Measurements from ENCODE around the gene GRM8. TPM values are rescaled to one million over a fixed set of nuclear protein-coding genes. Genes with fewer than 3 reads are reported as not detected.

Gene GRM8
- total RNA-seq, 1 experiment from 2014 or later, result not detected

DNA sequence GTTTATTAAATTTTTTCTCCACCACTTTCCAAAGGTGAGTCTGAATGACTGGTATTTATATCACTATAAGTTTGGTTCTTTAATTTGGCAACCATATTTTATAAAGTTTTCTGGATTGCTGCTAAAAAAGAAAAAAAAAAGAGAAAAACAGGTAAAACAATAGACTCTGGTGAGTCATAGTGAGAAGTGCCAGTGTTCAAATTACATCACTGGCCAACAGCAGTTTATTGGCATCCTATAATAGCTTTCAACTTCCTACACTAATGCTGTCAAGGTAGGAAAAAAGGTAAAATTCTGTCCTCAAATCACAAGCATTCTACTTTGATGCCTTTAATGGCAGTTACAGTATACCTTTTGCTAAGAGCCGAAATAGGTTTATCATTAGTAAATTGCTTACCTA lies 808.8 kb downstream of the GRM8 start:
- Histone ChIP-seq H4K20me1 (ENCODE audit: insufficient read depth, low read depth, low read length) (no peaks in the 10 kb centered on the region), H3K4me1 (ENCODE audit: low read length) (no peaks in the 10 kb centered on the region), H3K36me3 (ENCODE audit: insufficient read depth, low read length) (no peaks in the 10 kb centered on the region), H3K27me3 (ENCODE audit: low read length) (no peaks in the 10 kb centered on the region), H3K79me2 (ENCODE audit: low read length) (no peaks in the 10 kb centered on the region), H2AFZ (ENCODE audit: low read length) (no peak overlapping the region), H3K4me3 (ENCODE audit: low read length) (no peak overlapping the region), H3K27ac (ENCODE audit: low read length) (no peak overlapping the region), H3K9me2 (replicated peaks; ENCODE audit: insufficient read depth, low read length) (no peaks in the 10 kb centered on the region), H3K9me3 (ENCODE audit: low read length) (peaks cover 5% of the 10 kb centered on the region; the same call in 1 of the 2 replicates), H3K9ac (ENCODE audit: low read length) (no peak overlapping the region), H3K4me2 (ENCODE audit: low read depth, low read length, poor library complexity, severe bottlenecking) (no peak overlapping the region)
- DNase-seq, result no peak

- Histone ChIP-seq H3K36me3 (ENCODE audit: insufficient read depth, low read length) (no peaks in the 10 kb centered on the region), H3K79me2 (ENCODE audit: low read length) (no peaks in the 10 kb centered on the region), H3K9ac (ENCODE audit: low read length) (no peak overlapping the region), H3K9me2 (replicated peaks; ENCODE audit: insufficient read depth, low read length) (no peaks in the 10 kb centered on the region), H3K4me1 (ENCODE audit: low read length) (no peaks in the 10 kb centered on the region), H3K4me2 (ENCODE audit: low read depth, low read length, poor library complexity, severe bottlenecking) (no peak overlapping the region), H3K27ac (ENCODE audit: low read length) (no peak overlapping the region), H3K4me3 (ENCODE audit: low read length) (no peak overlapping the region), H2AFZ (ENCODE audit: low read length) (no peak overlapping the region), H3K9me3 (ENCODE audit: low read length) (peaks cover 5% of the 10 kb centered on the region; the same call in 1 of the 2 replicates), H3K27me3 (ENCODE audit: low read length) (no peaks in the 10 kb centered on the region), H4K20me1 (ENCODE audit: insufficient read depth, low read depth, low read length) (no peaks in the 10 kb centered on the region)
- DNase-seq, result no peak
Observed at GRCh38 chr7:126442908-126443307, 809.8 kb downstream of the GRM8 start.

GRCh38 chr7:126441745-126442144 lies 811.0 kb downstream of the GRM8 start:
- Histone ChIP-seq H3K4me1 (ENCODE audit: low read length) (no peaks in the 10 kb centered on the region), H3K9ac (ENCODE audit: low read length) (no peak overlapping the region), H3K4me3 (ENCODE audit: low read length) (no peak overlapping the region), H2AFZ (ENCODE audit: low read length) (no peak overlapping the region), H3K27ac (ENCODE audit: low read length) (no peak overlapping the region), H4K20me1 (ENCODE audit: insufficient read depth, low read depth, low read length) (no peaks in the 10 kb centered on the region), H3K27me3 (ENCODE audit: low read length) (no peaks in the 10 kb centered on the region), H3K9me2 (replicated peaks; ENCODE audit: insufficient read depth, low read length) (0 out of 2 replicates have a peak, but pooled peaks cover 2% of the 10 kb centered on the region), H3K9me3 (ENCODE audit: low read length) (peaks cover 5% of the 10 kb centered on the region; the same call in 1 of the 2 replicates), H3K36me3 (ENCODE audit: insufficient read depth, low read length) (no peaks in the 10 kb centered on the region), H3K4me2 (ENCODE audit: low read depth, low read length, poor library complexity, severe bottlenecking) (no peak overlapping the region), H3K79me2 (ENCODE audit: low read length) (no peaks in the 10 kb centered on the region)
- no peak for DNase-seq

DNA sequence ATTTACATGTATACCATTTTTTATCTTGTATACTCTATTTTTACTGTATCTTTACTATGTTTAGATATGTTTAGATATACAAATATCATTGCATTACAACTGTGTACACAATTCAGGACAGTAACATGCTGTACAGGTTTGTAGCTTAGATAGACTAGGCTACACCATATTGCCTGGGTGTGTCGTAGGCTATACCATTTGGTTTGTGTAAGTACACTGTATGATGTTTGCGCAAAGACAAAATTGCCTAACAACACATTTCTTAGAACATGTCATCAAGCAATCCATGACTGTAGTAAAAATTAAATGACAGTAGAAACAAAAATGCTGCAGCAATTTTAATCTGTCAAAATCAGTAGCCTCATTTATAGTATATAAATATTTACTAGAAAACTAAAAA lies 812.2 kb downstream of the GRM8 start:
- DNase-seq, result no peak
- Histone ChIP-seq H3K9me3 (ENCODE audit: low read length) (peaks cover 5% of the 10 kb centered on the region; the same call in 1 of the 2 replicates), H4K20me1 (ENCODE audit: insufficient read depth, low read depth, low read length) (no peaks in the 10 kb centered on the region), H2AFZ (ENCODE audit: low read length) (no peak overlapping the region), H3K27me3 (ENCODE audit: low read length) (no peaks in the 10 kb centered on the region), H3K4me1 (ENCODE audit: low read length) (no peaks in the 10 kb centered on the region), H3K9me2 (replicated peaks; ENCODE audit: insufficient read depth, low read length) (0 out of 2 replicates have a peak, but pooled peaks cover 2% of the 10 kb centered on the region), H3K4me3 (ENCODE audit: low read length) (no peak overlapping the region), H3K36me3 (ENCODE audit: insufficient read depth, low read length) (no peaks in the 10 kb centered on the region), H3K79me2 (ENCODE audit: low read length) (no peaks in the 10 kb centered on the region), H3K27ac (ENCODE audit: low read length) (no peak overlapping the region), H3K4me2 (ENCODE audit: low read depth, low read length, poor library complexity, severe bottlenecking) (no peak overlapping the region), H3K9ac (ENCODE audit: low read length) (no peak overlapping the region)

- no peak overlapping the region for H2AFZ ChIP-seq (ENCODE audit: low read length)
- H3K9me2 ChIP-seq (replicated peaks; ENCODE audit: insufficient read depth, low read length), result 0 out of 2 replicates have a peak, but pooled peaks cover 2% of the 10 kb centered on the region
- H3K9me3 ChIP-seq (ENCODE audit: low read length), result peaks cover 2% of the 10 kb centered on the region; the same call in 1 of the 2 replicates
- H3K79me2 ChIP-seq (ENCODE audit: low read length), result no peaks in the 10 kb centered on the region
- H4K20me1 ChIP-seq (ENCODE audit: insufficient read depth, low read depth, low read length), result no peaks in the 10 kb centered on the region
- H3K27ac ChIP-seq (ENCODE audit: low read length), result no peak overlapping the region
- H3K4me1 ChIP-seq (ENCODE audit: low read length), result no peaks in the 10 kb centered on the region
- H3K36me3 ChIP-seq (ENCODE audit: insufficient read depth, low read length), result no peaks in the 10 kb centered on the region
- no peak overlapping the region for H3K4me2 ChIP-seq (ENCODE audit: low read depth, low read length, poor library complexity, severe bottlenecking)
- no peak overlapping the region for H3K9ac ChIP-seq (ENCODE audit: low read length)
- no peak overlapping the region for H3K4me3 ChIP-seq (ENCODE audit: low read length)
- no peak for DNase-seq
- H3K27me3 ChIP-seq (ENCODE audit: low read length), result no peaks in the 10 kb centered on the region
Observed at GRCh38 chr7:126436213-126436868, 816.4 kb downstream of the GRM8 start.

- DNase-seq, result no peak
Observed at GRCh38 chr7:126426652-126427051, 826.1 kb downstream of the GRM8 start.

GRCh38 chr7:126424985-126425384 lies 827.8 kb downstream of the GRM8 start:
- peaks cover 13% of the 10 kb centered on the region for H3K9me3 ChIP-seq (ENCODE audit: low read length)
- H4K20me1 ChIP-seq (ENCODE audit: insufficient read depth, low read depth, low read length), result no peaks in the 10 kb centered on the region
- DNase-seq, result no peak
- no peaks in the 10 kb centered on the region for H3K79me2 ChIP-seq (ENCODE audit: low read length)
- no peaks in the 10 kb centered on the region for H3K27me3 ChIP-seq (ENCODE audit: low read length)
- H2AFZ ChIP-seq (ENCODE audit: low read length), result no peak overlapping the region
- H3K4me3 ChIP-seq (ENCODE audit: low read length), result no peak overlapping the region
- H3K4me2 ChIP-seq (ENCODE audit: low read depth, low read length, poor library complexity, severe bottlenecking), result no peak overlapping the region
- no peaks in the 10 kb centered on the region for H3K36me3 ChIP-seq (ENCODE audit: insufficient read depth, low read length)
- no peak overlapping the region for H3K27ac ChIP-seq (ENCODE audit: low read length)
- H3K9ac ChIP-seq (ENCODE audit: low read length), result no peak overlapping the region
- H3K4me1 ChIP-seq (ENCODE audit: low read length), result no peaks in the 10 kb centered on the region
- H3K9me2 ChIP-seq (replicated peaks; ENCODE audit: insufficient read depth, low read length), result no peaks in the 10 kb centered on the region

More at GRCh38 chr7:126426652-126427051, 826.1 kb downstream of the GRM8 start:
- no peaks in the 10 kb centered on the region for H3K9me2 ChIP-seq (replicated peaks; ENCODE audit: insufficient read depth, low read length)
- no peak overlapping the region for H2AFZ ChIP-seq (ENCODE audit: low read length)
- no peaks in the 10 kb centered on the region for H3K36me3 ChIP-seq (ENCODE audit: insufficient read depth, low read length)
- peaks cover 16% of the 10 kb centered on the region for H3K9me3 ChIP-seq (ENCODE audit: low read length)
- H3K79me2 ChIP-seq (ENCODE audit: low read length), result no peaks in the 10 kb centered on the region
- no peaks in the 10 kb centered on the region for H3K27me3 ChIP-seq (ENCODE audit: low read length)
- no peak overlapping the region for H3K4me2 ChIP-seq (ENCODE audit: low read depth, low read length, poor library complexity, severe bottlenecking)
- no peaks in the 10 kb centered on the region for H4K20me1 ChIP-seq (ENCODE audit: insufficient read depth, low read depth, low read length)
- no peak overlapping the region for H3K4me3 ChIP-seq (ENCODE audit: low read length)
- no peaks in the 10 kb centered on the region for H3K4me1 ChIP-seq (ENCODE audit: low read length)
- no peak overlapping the region for H3K27ac ChIP-seq (ENCODE audit: low read length)
- no peak overlapping the region for H3K9ac ChIP-seq (ENCODE audit: low read length)

- H3K27me3 ChIP-seq (ENCODE audit: low read length), result no peaks in the 10 kb centered on the region
- no peak overlapping the region for H3K4me3 ChIP-seq (ENCODE audit: low read length)
- H3K4me1 ChIP-seq (ENCODE audit: low read length), result no peaks in the 10 kb centered on the region
- no peaks in the 10 kb centered on the region for H3K36me3 ChIP-seq (ENCODE audit: insufficient read depth, low read length)
- no peak overlapping the region for H3K4me2 ChIP-seq (ENCODE audit: low read depth, low read length, poor library complexity, severe bottlenecking)
- H2AFZ ChIP-seq (ENCODE audit: low read length), result no peak overlapping the region
- DNase-seq, result no peak
- H3K9me2 ChIP-seq (replicated peaks; ENCODE audit: insufficient read depth, low read length), result no peaks in the 10 kb centered on the region
- H3K9ac ChIP-seq (ENCODE audit: low read length), result no peak overlapping the region
- H3K27ac ChIP-seq (ENCODE audit: low read length), result no peak overlapping the region
- no peaks in the 10 kb centered on the region for H4K20me1 ChIP-seq (ENCODE audit: insufficient read depth, low read depth, low read length)
- H3K9me3 ChIP-seq (ENCODE audit: low read length), result no peaks in the 10 kb centered on the region
- H3K79me2 ChIP-seq (ENCODE audit: low read length), result no peaks in the 10 kb centered on the region
Observed at GRCh38 chr7:126419047-126419446, 833.7 kb downstream of the GRM8 start.
